LNCaP clone FGC (cell line): ENCODE results near the gene TRMT10C.
"Not testable (repeated sequence)": the region's sequence is repeated elsewhere in the genome, so short reads cannot be mapped to it uniquely, and the experiment has no call there.

ENCODE experiments used
- DNase-seq: peaks from one replicate; pipeline ENCODE4 v3.0.0-alpha.2; 2011; ENCODE audit warnings: low read depth
- H3K4me3 ChIP-seq: 2 replicates; pipeline ENCODE4 v1.5.1; 2011; ENCODE audit warnings: mild to moderate bottlenecking, low read depth, low read length, control low read depth
- TF ChIP-seq, protein P1 (sequence below): IDR thresholded peaks from 2 replicates; pipeline ENCODE4 v1.5.1; 2012; ENCODE audit warnings: mild to moderate bottlenecking; ENCODE audit not compliant: control insufficient read depth, insufficient read depth; ENCODE audit errors: extremely low read depth

TRMT10C gene

GRCh38 chr3:101548527-101549105, 13.1 kb upstream of the TRMT10C start:
- H3K4me3 ChIP-seq, result no peak overlapping the region
- TF ChIP-seq, protein P1, sequence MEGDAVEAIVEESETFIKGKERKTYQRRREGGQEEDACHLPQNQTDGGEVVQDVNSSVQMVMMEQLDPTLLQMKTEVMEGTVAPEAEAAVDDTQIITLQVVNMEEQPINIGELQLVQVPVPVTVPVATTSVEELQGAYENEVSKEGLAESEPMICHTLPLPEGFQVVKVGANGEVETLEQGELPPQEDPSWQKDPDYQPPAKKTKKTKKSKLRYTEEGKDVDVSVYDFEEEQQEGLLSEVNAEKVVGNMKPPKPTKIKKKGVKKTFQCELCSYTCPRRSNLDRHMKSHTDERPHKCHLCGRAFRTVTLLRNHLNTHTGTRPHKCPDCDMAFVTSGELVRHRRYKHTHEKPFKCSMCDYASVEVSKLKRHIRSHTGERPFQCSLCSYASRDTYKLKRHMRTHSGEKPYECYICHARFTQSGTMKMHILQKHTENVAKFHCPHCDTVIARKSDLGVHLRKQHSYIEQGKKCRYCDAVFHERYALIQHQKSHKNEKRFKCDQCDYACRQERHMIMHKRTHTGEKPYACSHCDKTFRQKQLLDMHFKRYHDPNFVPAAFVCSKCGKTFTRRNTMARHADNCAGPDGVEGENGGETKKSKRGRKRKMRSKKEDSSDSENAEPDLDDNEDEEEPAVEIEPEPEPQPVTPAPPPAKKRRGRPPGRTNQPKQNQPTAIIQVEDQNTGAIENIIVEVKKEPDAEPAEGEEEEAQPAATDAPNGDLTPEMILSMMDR, result no peak
- no peak for DNase-seq

DNA sequence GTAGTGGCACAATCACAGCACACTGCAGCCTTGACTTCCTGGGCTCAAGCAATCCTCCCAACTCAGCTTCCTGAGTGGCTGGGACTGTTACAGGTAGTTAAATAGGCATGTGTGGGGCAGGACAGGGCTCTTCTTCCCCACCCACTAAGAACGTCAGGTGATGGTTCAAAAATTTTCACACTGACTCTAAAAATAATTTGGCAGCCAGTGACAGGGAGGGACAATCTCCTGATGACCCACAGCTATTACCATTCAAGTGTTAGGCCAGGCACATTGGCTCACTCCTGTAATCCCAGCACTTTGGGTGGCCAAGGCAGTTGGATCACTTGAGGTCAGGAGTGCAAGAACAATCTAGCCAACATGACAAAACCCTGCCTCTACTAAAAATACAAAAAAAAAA, 12.2 kb upstream of the TRMT10C start:
- H3K4me3 ChIP-seq, result no peak overlapping the region
- no peak for DNase-seq
- TF ChIP-seq, protein P1, result no peak

GRCh38 chr3:101551359-101552081, 10.1 kb upstream of the TRMT10C start:
- not testable (repeated sequence) for H3K4me3 ChIP-seq, DNase-seq

DNA sequence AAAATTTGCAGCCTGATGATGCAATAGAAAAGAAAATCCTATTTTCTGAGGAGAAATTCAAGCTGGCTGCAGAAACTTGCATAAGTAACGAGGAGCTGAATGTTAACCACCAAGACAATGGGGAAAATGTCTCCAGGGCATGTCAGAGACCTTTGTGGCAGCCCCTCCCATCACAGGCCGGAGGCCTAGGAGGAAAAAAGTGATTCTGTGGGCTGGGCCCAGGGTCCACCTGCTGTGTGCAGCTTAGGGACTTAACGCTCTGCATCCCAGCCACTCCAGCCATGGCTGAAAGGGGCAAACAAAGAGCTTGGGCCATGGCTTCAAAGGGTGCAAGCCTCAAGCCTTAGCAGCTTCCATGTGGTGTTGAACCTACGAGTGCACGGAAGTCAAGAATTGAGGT, 8.3 kb upstream of the TRMT10C start:
- not testable (repeated sequence) for DNase-seq, H3K4me3 ChIP-seq

DNA sequence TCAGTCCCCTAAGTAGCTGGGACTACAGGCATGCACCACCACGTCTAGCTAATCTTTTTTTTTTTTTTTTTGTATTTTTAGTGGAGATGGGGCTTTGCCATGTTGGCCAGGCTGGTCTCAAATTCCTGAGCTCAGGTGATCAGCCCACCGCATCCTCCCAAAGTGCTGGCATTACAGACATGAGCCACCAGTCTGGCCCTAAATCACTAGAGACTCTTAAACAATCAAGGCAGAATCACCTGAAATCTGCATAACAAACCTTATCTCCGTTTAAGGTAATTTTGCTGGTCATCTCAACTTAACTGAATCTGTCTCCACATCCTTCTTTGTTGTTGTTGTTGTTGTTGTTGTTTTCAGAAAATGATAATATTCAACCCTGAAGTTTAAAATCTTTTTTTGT, 5.6 kb upstream of the TRMT10C start:
- H3K4me3 ChIP-seq, result no peak overlapping the region
- TF ChIP-seq, protein P1, result no peak
- DNase-seq, result no peak

- TF ChIP-seq, protein P1, result no peak
- DNase-seq, result no peak
- no peak overlapping the region for H3K4me3 ChIP-seq
Measured at GRCh38 chr3:101567528-101568317, 6.1 kb downstream of the TRMT10C start.

GRCh38 chr3:101571028-101571895, 9.6 kb downstream of the TRMT10C start:
- DNase-seq, result no peak
- TF ChIP-seq, protein P1, result no peak
- H3K4me3 ChIP-seq, result no peak overlapping the region
